Measurements from ENCODE around the gene UFL1. TPM values are rescaled to one million over a fixed set of nuclear protein-coding genes. Genes with fewer than 3 reads are reported as not detected.

The UFL1 gene
- total RNA-seq, 2 donors from 2014 or later, result 16.5 to 27.5 TPM

DNA sequence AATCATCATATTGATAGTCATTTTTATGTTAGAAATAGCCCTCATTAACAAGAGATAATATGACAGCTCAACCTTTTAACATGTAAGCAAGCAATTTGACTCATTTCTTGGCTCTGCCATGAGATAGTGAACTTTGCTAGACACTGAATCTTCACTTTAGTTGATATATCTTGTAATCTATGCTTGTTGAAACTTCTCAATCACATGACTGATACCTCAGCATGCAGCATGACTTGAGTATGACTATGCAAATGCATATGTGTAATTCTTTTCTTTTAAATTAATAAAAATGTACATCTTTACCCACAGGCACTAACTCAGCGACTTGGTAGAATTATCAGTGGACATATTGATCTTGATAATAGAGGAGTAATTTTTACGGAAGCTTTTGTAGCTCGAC lies 6.6 kb downstream of the UFL1 start:
- Histone ChIP-seq H3K27ac (no peak overlapping the region), H3K27me3 (no peaks in the 10 kb centered on the region), H3K9me3 (no peaks in the 10 kb centered on the region), H3K36me3 (peaks cover 65% of the 10 kb centered on the region), H3K4me3 (no peak overlapping the region), H3K4me1 (peaks cover 0 to 6% of the 10 kb centered on the region in 2 donors)
- TF ChIP-seq, protein P1, sequence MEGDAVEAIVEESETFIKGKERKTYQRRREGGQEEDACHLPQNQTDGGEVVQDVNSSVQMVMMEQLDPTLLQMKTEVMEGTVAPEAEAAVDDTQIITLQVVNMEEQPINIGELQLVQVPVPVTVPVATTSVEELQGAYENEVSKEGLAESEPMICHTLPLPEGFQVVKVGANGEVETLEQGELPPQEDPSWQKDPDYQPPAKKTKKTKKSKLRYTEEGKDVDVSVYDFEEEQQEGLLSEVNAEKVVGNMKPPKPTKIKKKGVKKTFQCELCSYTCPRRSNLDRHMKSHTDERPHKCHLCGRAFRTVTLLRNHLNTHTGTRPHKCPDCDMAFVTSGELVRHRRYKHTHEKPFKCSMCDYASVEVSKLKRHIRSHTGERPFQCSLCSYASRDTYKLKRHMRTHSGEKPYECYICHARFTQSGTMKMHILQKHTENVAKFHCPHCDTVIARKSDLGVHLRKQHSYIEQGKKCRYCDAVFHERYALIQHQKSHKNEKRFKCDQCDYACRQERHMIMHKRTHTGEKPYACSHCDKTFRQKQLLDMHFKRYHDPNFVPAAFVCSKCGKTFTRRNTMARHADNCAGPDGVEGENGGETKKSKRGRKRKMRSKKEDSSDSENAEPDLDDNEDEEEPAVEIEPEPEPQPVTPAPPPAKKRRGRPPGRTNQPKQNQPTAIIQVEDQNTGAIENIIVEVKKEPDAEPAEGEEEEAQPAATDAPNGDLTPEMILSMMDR (IDR thresholded peaks at IDR 0.05), result no peak
- no peak for DNase-seq (ENCODE audit: low spot score)

DNA sequence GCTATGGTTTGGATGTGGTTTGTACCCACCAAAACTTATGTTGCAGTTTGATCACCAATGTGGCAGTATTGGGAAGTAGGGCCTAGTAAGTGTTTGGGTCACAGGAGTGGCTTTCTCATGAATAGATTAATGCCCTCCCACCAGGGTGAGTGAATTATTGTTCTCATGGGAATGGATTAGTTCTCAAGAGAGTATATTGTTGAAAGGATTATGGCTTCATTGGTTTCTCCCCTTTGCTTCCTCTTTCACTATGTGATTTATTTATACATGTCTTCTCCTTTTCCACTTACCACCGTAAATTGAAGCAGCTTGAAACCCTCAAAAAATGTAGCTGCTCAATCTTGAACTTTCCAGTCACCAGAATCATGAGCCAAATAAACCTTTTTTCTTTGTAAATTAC lies 10.8 kb downstream of the UFL1 start:
- H3K27ac ChIP-seq, result no peak overlapping the region
- H3K27me3 ChIP-seq, result no peaks in the 10 kb centered on the region
- TF ChIP-seq, protein P1 (IDR thresholded peaks at IDR 0.05), result no peak
- DNase-seq (ENCODE audit: low spot score), result no peak
- no peaks in the 10 kb centered on the region for H3K9me3 ChIP-seq
- no peak overlapping the region for H3K4me3 ChIP-seq
- peaks cover 45% of the 10 kb centered on the region for H3K36me3 ChIP-seq
- H3K4me1 ChIP-seq, result no peaks in the 10 kb centered on the region

DNA sequence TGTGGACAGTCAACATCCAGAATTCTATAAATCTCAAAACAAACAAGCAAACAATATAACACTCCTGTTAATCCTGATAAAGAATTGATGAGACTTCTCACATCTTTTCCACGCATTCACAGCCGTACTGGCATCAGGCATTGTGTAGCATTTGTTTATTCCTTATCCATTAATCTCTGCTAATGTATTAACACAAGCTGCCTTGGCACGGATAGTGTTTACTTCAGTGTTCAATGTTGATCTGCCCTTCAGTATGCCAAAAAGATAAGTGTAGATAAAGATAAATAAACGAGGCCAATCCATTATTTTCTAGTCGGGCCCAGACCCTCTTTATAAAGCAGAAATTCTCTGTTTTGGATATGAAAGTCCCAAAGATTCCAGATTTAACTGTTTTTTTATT lies 16.1 kb downstream of the UFL1 start:
- peaks cover 40% of the 10 kb centered on the region for H3K36me3 ChIP-seq
- no peaks in the 10 kb centered on the region for H3K4me1 ChIP-seq
- TF ChIP-seq, protein P1 (IDR thresholded peaks at IDR 0.05), result no peak
- DNase-seq (ENCODE audit: low spot score), result no peak
- no peak overlapping the region for H3K27ac ChIP-seq
- no peaks in the 10 kb centered on the region for H3K27me3 ChIP-seq
- no peak overlapping the region for H3K4me3 ChIP-seq
- no peaks in the 10 kb centered on the region for H3K9me3 ChIP-seq

DNA sequence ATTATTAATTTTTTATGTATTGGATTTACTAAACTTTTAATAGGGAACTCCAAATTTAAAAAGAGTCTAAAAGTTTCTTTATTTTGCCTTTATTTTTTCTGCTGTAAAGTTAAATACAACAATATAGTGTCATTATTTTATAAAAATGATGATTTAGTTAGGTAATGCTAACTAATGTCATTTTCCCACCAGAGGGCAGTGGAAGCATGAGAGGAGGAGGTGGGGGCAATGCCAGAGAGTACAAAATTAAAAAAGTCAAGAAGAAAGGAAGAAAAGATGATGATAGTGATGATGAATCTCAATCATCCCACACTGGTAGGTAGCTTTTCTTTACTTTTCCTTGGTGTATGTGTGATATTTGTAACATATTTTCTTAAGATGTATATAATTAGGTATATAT lies 21.1 kb downstream of the UFL1 start:
- H3K9me3 ChIP-seq, result no peaks in the 10 kb centered on the region
- TF ChIP-seq, protein P1 (IDR thresholded peaks at IDR 0.05), result peak in 1 of 2 donors; percentile 46
- H3K27ac ChIP-seq, result no peak overlapping the region
- H3K36me3 ChIP-seq, result peaks cover 55% of the 10 kb centered on the region
- no peak overlapping the region for H3K4me3 ChIP-seq
- H3K4me1 ChIP-seq, result no peaks in the 10 kb centered on the region
- DNase-seq (ENCODE audit: low spot score), result no peak
- no peaks in the 10 kb centered on the region for H3K27me3 ChIP-seq

DNA sequence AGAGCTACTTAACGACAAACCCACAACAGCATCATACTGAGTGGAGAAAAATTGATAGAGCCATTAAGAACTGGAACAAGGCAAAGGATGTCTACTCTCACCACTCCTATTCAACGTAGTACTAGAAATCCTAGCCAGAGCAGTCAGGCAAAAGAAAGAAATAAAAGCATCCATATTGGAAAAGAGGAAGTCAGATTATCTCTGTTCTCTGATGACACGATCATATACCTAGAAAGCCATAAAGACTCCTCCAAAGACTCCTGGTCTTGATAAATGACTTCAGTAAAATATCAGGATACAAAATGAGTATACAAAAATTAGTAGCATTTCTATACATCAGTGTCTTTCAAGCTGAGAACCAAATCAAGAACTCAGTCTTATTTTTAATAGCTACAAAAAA lies 24.3 kb downstream of the UFL1 start:
- Histone ChIP-seq H3K4me3 (no peak overlapping the region), H3K27me3 (no peaks in the 10 kb centered on the region), H3K36me3 (peaks cover 56% of the 10 kb centered on the region), H3K9me3 (no peaks in the 10 kb centered on the region), H3K4me1 (no peaks in the 10 kb centered on the region), H3K27ac (no peak overlapping the region)
- no peak for DNase-seq (ENCODE audit: low spot score)
- TF ChIP-seq, protein P1 (IDR thresholded peaks at IDR 0.05), result no peak

DNA sequence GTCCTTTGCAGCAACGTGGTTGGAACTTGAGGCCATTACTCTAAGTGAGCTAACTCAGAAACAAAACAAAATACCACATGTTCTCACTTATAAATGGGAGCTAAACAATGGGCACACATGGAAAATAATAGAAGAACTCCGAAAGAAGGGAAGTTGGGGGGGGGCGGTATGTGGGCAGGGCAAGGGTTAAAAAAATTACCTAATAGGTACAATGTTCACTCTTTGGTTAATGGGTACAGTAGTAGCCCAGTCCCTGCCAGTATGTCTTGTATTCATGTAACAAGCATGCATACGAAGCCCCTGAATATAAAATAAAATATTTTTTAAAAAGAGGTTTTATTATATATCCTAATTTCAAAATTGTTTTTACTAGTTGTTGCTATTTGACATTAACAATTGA lies 26.0 kb downstream of the UFL1 start:
- no peak for DNase-seq (ENCODE audit: low spot score)
- Histone ChIP-seq H3K27ac (no peak overlapping the region), H3K36me3 (peaks cover 70% of the 10 kb centered on the region), H3K4me3 (no peak overlapping the region), H3K4me1 (no peaks in the 10 kb centered on the region), H3K9me3 (no peaks in the 10 kb centered on the region), H3K27me3 (no peaks in the 10 kb centered on the region)
- TF ChIP-seq, protein P1 (IDR thresholded peaks at IDR 0.05), result no peak

Data from right atrium auricular region (tissue), 2 donors.